HepG2 (cell line): ENCODE data around the gene ONECUT3.

ENCODE experiments used
- UBTF ChIP-seq: sonication (generic); formaldehyde crosslinking; IDR thresholded peaks from 2 replicates; pipeline ENCODE4 v1.4.0; 2020; ENCODE audit warnings: mild to moderate bottlenecking, missing genetic modification reagents
- ZFP41 ChIP-seq: sonication (generic); formaldehyde crosslinking; IDR thresholded peaks from 2 replicates; pipeline ENCODE4 v1.4.0; 2020; ENCODE audit warnings: mild to moderate bottlenecking, missing genetic modification reagents, borderline replicate concordance
- ZNF276 ChIP-seq: sonication (generic); formaldehyde crosslinking; IDR thresholded peaks from 2 replicates; pipeline ENCODE4 v1.4.0; 2020; ENCODE audit warnings: mild to moderate bottlenecking, low read depth, missing genetic modification reagents
- ZNF703 ChIP-seq: sonication (generic); formaldehyde crosslinking; IDR thresholded peaks from 2 replicates; pipeline ENCODE4 v1.5.1; 2020; ENCODE audit warnings: missing genetic modification reagents, mild to moderate bottlenecking, moderate library complexity, borderline replicate concordance
- ZSCAN20 ChIP-seq: sonication (generic); formaldehyde crosslinking; IDR thresholded peaks from 2 replicates; pipeline ENCODE4 v1.4.0; 2020; ENCODE audit warnings: missing genetic modification reagents, mild to moderate bottlenecking, borderline replicate concordance

GRCh38 chr19:1757468-1758230, 4.3 kb downstream of the ONECUT3 start:
- TF ChIP-seq ZFP41 (no peak), UBTF (CRISPR knock-in tag) (no peak), ZNF276 (no peak), ZNF703 (no peak), ZSCAN20 (CRISPR knock-in tag) (no peak)
